D721Med (cell line): ENCODE results near the gene ANXA6.

Experiments used
- DNase-seq: peaks from one replicate; pipeline ENCODE4 v3.0.0; 2011; ENCODE audit warnings: low spot score; ENCODE audit not compliant: insufficient read length
- FAIRE-seq: peaks from 2 replicates; lab custom pipeline; 2011; peaks lifted over from hg19 to GRCh38; lab: Jason Lieb, UNC
- TF ChIP-seq, protein P1 (sequence below): IDR thresholded peaks from 2 replicates; pipeline ENCODE4 v1.5.1; 2012; ENCODE audit warnings: mild to moderate bottlenecking, control low read depth; ENCODE audit not compliant: insufficient read depth; ENCODE audit errors: missing control alignments

Gene ANXA6

DNA sequence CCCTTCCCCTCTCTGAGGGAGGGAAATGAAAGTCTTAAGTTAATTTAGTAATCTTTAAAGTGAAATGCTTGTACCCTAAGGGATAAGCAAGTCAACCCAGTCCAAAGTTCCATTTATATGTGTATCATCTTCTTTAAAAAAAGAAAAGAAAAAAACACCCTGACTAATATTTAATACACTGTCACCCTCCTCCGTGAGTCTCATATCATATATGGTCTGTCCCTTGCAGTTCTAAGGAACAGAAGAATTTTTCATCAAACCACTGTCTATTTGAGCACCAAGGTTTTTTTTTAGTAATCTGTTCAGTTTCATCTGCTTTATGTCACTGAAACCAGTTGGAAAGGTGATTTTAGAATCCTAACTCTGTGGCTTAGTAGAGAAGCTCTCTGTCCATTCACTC lies 92.0 kb downstream of the ANXA6 start:
- no peak for FAIRE-seq

DNA sequence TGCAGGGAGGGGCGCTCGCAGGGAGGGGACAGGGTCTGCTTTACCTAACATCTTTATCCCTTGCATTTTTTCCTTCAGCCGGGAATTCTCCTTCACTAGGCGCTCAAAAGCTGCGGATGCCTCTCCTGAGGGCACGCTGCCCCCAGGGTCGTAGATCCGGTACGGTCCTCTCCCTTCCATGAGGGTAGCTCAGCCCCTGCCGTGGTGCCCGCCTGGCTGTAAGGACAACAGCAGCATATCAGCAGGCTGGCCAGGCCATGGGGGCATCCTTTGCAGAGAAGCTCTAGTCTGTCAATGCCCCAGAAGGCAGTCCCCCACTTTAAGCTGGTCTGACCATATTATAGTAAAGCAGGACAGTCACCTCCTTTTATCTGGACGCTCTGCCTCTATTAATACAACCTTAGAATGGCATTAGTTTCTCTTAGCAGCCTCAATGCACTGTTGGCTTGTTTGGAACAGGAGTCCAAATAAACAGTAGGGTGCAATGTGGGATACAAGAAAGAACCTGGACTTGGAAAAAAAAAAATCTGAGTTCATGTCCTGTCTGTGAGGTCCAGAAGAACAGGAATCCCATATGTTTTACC lies 92.6 kb downstream of the ANXA6 start:
- FAIRE-seq (no peak), DNase-seq (no peak)
- TF ChIP-seq, protein P1, sequence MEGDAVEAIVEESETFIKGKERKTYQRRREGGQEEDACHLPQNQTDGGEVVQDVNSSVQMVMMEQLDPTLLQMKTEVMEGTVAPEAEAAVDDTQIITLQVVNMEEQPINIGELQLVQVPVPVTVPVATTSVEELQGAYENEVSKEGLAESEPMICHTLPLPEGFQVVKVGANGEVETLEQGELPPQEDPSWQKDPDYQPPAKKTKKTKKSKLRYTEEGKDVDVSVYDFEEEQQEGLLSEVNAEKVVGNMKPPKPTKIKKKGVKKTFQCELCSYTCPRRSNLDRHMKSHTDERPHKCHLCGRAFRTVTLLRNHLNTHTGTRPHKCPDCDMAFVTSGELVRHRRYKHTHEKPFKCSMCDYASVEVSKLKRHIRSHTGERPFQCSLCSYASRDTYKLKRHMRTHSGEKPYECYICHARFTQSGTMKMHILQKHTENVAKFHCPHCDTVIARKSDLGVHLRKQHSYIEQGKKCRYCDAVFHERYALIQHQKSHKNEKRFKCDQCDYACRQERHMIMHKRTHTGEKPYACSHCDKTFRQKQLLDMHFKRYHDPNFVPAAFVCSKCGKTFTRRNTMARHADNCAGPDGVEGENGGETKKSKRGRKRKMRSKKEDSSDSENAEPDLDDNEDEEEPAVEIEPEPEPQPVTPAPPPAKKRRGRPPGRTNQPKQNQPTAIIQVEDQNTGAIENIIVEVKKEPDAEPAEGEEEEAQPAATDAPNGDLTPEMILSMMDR = no peak

More for the DNA sequence above, 92.0 kb downstream of the ANXA6 start:
- no peak for DNase-seq
- TF ChIP-seq, protein P1 = no peak

DNA sequence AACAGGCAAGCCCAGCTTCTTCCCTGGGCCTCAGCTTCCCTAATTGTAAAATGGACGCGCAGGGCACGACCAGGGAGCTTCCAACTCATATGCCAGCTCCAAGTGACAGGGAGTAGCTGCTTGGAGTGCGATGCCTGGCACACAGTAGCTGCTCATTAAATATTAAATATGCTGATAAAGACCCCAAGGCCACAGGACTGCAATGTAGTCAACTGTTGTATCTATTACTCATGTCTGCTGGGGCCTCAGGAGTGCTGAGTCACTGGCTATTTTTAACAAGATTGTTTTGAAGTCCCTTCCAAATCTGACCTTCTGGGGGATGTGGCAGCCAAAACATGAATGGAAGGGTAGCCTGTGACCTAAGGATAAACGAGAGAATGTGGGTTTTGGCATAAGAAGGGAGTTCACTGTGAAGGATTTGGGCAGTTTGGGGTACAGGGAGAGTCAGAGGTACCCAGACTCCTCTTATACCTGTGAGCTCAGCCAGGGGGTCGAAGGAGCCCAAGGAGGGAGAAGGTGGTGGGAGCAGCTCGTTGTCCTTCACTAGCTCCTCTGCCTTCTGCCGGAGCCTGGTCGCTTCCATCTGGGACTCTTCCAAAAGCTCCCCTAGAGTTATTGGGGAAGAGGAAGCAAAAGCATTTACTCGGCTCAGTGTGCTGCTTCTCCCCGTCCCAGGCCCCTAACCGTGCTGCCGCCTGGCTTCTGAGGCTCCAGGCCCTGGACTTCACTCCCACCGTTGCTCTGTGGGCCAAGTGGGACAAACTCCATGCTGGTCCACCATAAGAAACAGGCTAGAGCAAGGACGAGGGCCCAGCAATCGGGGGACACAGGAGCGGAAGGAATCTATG lies 94.2 kb downstream of the ANXA6 start:
- FAIRE-seq (no peak), DNase-seq (no peak)
- TF ChIP-seq, protein P1 = no peak

DNA sequence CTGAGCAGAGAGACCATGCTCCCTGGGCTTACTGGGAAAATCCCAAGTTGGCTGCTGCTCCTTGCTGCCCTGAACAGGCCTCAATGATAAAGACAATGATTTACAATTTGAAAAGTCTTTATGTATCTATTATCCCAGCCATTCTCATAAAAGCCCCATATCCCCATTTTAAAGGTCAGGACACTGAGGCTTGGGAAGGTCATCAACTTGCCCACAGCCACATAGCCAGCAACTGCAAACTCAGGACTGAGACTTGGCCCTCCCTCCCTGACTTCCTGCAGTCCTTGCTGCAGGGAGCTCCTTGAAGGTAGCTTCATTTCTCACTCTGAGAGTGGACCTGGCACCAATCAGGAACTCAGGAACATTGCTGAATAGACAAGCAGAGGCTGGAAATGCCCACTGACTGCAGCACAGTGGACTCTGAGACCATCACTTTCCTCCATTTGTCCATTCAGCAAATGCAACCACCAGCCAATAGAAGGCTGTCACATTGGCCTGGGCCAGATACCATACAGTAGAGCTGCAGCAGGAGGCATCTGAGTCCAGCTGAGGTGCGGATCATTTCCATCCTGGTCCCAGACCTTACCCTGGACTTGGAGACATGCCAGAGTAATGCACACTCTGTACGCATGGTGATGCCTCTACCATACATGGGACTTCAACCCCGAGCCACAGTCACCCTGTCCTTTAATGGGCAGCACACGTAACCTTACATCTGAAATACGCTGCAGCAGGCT lies 95.0 kb downstream of the ANXA6 start:
- DNase-seq (no peak), FAIRE-seq (no peak)
- TF ChIP-seq, protein P1 = no peak

DNA sequence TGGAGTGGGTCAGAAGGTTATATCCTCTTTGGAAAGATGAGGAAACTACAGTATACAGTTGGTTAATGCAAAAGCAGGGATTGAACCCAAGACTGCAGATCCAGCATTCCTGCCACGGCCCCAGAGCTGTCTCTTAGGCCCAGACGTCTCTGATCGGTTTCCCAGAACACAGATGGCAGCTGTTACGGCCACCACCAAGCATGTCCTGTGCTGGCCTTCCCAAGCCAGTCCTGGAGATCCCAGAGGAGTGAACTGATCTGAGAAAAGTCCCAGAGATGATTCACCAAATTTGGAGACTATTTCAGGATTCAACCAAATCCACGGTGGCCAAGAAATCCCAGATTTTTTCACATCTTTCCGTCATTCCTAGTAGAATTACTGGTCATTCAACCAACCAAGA lies 96.8 kb downstream of the ANXA6 start:
- FAIRE-seq (no peak), DNase-seq (no peak)
- TF ChIP-seq, protein P1 = no peak

DNA sequence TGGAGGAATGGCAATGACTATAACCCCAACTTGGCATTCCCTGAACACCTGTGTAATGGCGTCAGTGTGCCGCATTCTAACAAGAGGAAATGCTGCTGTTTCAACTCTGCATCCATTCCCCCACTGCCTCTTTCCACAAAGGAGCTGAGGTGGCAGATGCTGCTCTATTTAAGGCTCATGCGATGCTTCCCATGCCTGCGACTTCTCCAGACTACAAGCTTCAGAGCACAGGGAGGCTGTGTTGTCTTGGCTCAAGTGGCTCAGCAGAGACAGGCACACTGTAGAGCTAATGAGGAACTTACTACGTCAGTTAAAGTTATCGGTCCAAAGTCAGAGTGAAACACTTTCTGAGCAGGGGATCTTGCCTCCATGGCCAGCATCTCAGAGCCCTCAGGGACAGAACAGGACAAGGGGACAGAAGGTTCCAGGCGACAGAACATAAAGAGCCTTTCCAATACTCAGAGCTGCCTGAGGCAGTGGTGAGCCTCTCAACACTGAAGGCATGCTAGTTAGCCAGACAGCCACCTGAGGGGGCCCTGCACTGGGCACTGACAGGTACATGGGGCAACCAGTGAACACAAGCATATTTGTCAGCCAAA lies 98.6 kb downstream of the ANXA6 start:
- FAIRE-seq (no peak), DNase-seq (no peak)
- TF ChIP-seq, protein P1 = no peak
